GM19468 (cell line): ENCODE data around the gene PFKFB4.
"Not testable (repeated sequence)": the region's sequence is repeated elsewhere in the genome, so short reads cannot be mapped to it uniquely, and the experiment has no call there.

Source experiments
- ATAC-seq: cut with Tn5 transposase; IDR thresholded peaks from one replicate; pipeline ENCODE4 v1.9.1; 2021; ENCODE audit warnings: mild to moderate bottlenecking, moderate library complexity, moderate number of reproducible peaks; ENCODE audit not compliant: unreplicated experiment; ENCODE audit errors: extremely low read depth

The PFKFB4 gene

DNA sequence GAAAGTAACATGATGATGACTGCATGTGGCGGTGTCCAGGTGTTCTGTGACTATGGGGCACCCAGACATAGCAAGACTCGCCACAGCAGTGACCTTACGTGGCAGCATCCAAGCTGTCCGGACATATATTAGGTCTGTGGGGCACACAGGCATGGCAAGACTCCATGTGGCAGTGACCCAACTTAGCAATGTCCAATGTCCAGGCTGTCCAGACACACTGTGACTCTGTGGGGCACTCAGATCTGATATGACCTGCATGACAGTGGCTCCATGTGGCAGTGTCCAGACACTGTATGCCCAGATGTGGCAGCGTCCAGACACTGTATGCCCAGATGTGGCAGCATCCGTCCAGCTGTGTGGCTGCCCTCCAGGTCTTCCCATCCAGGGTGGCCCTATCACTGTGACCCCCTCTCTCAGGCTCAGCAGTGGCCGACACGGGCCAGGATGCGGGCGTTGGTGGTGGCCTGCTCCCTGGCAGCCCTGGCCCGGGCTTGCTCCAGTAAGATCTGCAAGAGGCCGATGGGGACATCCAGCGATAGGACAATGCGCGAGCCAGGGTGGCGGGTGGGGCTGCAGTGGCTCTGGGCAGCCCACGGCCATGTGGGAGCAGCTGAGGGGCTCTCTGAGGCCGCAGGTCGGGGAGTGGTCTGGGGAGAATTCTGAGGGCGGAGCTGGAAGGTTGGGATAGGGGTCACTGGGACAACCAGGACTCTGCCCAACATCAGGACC, 5.9 kb upstream of the PFKFB4 start:
- ATAC-seq: no peak

DNA sequence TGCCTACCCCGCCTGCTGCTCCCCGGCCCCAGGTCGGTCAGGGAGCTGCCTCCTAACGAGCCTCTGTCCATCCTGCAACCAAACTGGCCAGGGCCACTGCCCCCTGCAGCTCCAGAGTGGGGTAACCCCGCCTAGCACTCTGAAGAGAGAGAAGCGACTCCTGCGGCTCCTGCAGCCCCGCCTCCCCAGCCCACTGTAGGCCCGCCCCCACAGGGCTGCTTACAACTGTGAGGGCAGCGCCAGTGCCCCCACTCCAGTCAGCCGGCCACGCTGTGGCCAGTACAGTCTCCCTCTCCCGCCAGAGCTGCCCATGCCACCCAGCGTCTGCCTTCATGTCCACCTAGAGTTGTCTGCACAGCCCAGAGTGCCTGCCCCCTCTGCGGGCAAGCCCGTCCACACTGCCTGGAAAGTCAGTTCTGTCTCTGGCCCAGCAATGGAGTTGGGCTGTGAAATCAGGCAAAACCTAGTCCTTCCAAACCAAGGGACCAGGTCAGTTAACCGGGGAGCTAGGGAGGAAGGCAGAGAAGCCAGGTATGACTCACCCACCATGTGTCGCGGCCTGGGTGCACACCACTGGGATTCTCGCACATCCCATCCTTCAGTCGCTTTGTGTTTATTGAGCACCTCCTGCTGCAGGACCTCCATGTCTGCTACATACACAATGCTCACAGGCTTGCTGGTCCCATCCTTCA, 4.6 kb upstream of the PFKFB4 start:
- no peak for ATAC-seq

DNA sequence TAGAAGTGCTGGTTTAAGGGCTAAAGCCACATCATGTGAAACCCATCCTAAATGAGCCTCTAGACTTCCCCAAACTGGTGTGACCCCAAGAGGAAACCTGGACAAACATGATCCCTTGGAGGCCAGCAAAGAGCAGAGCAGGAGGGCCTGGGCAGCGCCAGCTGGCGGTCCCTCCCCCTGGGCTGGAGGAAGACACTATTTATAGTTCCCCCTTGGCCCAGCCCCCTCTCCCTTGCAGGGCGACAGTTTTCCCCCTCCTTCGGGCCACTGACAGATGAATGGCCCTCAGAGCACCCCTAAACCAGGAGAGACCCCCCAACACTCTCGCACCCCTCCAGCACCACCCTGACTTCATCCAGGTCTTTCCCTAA, 4.0 kb upstream of the PFKFB4 start:
- ATAC-seq: no peak

DNA sequence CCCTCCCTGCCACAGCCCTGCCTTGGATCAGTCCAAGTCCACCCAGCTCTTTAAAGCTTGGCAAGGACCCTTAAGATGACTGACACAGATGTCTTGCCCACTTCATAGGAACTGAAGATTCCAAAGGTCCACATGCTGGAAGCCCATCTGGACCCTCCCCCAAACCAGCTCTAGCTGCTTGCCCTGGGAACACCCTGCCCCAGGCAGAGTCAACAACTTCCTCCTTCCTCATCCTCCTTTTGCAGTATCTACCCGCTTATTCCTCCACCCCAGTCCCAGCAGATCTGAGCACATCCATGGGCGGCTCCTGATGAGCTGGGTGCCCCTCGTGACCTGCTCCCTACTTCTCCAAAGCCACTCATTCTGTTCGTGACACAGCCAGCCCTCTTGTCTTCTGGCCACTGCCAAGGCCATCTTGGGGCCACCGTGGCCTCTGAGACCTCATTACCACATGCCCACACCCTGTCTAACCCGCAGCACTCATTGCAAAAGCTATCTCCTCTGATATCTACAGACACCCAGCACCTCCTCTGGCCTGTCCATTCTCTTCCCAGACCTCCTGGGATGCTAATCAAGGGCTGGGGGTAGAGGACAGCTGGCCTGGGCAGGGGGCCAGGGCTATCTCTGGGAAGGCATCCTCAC, 2.0 kb upstream of the PFKFB4 start:
- ATAC-seq: no peak

DNA sequence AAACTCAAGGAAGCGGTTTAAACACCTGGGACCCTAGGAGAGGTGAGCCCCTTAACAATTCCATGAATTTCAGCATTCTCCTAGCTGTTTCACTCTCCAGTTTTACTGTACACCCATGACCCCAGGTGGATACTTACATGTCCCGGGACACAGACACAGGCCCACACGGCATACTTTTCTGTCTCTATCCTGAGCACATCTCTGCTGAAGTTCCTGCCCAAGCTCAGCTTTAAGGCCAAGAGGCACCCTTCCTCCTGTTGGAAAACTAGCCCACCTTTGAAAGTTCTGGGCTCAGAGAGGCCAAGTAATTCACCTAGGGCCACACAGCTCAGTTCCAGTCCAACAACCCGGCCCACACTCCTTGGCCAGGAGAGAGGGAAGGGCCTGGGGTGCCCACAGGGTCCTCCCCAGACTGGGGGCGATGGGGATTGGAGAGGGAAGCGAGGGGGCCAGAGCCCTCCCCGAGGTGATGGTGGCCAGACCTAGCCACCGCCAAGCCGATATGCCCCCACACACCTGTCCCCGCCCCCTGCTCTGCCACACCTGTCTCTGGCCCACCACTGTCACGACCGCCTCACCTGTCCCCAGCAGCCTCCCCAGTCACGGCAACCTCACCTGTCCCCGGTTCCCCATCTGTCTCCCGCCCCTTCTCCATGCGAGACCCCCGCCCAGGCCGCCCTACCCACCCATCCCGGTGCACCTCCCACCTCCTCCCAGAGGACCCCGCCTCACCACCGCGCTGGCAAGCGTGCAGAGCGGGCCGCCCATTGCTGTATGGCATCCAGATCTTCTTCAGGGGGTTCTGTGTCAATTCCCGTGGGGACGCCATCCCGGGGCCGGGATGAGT, 431 bp downstream of the PFKFB4 start:
- no peak for ATAC-seq

GRCh38 chr3:48555231-48555948, 1.2 kb downstream of the PFKFB4 start:
- no peak for ATAC-seq

DNA sequence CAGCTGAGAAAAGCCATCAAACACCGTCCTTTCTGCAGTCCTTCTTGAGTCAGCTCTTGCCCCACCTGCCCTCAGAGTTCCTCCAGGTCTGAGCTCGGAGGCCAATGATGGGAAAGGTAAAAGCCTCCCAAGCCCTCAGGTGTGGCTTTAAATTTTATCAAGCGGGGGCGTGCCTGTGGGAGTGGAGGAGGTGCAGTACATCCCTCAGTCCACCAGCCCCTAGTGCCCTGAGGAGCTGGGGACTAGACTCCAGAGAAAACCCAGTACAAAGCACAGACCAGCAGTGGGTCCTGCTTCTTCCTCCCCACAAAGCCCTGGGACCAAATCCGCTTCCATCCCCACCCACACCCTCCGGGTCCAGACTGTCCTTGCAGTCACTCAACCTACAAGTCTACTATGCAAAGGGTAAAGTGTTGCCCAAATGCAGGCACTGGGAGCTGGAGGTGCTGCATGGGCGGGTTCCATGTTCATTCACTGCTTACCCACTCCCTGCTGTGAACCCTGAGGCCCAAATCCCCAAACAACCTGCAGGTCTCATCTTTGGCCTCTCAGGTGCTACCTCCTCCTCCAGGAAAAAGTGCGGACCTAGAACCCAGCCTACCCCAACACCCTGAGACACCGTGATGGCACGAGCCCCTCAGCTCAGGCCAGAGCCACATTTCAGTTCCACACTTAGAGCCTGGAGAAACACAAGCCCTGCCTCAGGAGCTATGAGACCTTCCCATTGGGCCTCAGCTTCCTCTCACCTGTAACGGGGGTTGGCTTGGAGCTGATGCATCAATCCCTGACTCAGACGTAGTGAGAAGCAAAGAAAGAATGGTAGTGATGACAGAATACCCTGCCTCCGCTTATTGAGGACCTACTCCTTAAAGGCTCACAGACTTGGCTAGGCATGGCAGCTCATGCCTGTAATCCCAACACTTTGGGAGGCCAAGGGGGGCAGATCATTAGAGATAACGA, 2.4 kb downstream of the PFKFB4 start:
- no peak for ATAC-seq

- ATAC-seq: no peak
Measured at GRCh38 chr3:48553361-48553760, 3.2 kb downstream of the PFKFB4 start.

DNA sequence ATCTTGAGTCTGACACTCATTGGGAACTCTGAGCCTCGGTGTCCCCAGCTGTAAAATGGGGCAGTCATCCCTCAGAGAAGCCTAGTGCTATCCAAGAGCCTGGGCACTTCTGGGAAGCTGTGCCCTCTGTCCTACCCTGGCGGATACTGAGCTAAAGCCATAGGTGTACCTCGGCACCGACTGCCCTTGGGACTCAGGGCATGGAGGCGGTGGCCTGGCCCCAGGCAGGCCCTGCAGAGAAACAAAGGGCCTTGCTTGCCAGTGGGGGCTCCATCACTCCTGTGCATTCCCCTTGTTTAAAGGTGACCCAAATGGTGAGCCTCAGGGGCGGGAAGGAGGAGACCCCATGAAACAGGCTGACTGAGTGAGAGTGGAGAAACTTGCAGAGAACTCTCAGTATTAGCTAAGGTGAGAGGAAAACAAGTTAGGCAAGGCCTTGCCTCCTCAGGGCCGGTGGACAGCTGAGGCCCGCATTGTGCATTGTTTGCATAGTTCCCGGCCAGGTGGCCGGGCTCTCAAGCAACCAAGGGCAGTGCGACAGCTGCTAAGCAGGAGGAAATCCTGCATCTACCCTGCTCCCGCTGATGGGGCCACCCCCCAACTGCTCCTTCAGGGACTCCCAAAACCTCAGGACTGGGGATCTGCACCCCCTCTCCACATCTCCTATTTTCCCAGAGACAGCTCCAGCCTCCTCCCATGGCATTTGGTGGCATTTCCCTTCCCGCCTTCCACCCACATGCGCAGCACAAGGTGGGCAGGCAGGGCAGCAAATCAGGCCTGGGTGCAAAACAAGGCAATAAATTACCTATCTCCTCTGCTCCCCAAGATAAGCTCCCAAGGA, 4.3 kb downstream of the PFKFB4 start:
- no peak for ATAC-seq

DNA sequence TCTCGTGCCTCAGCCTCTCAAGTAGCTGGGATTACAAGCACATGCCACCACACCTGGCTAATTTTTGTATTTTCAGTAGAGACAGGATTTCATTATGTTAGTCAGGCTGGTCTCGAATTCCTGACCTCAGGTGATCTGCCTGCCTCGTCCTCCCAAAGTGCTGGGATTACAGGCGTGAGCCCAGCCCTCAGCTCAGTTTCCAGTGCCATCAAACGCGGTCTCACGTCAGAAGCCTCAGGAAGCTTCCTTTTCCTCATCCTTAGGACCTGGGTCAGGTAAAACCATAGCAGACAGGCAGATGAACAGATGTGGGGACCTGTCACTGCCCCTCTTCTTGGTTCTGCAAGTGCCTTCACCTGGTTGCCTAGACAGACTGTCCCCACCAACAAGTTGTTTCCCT, 5.0 kb downstream of the PFKFB4 start:
- not testable (repeated sequence) for ATAC-seq

DNA sequence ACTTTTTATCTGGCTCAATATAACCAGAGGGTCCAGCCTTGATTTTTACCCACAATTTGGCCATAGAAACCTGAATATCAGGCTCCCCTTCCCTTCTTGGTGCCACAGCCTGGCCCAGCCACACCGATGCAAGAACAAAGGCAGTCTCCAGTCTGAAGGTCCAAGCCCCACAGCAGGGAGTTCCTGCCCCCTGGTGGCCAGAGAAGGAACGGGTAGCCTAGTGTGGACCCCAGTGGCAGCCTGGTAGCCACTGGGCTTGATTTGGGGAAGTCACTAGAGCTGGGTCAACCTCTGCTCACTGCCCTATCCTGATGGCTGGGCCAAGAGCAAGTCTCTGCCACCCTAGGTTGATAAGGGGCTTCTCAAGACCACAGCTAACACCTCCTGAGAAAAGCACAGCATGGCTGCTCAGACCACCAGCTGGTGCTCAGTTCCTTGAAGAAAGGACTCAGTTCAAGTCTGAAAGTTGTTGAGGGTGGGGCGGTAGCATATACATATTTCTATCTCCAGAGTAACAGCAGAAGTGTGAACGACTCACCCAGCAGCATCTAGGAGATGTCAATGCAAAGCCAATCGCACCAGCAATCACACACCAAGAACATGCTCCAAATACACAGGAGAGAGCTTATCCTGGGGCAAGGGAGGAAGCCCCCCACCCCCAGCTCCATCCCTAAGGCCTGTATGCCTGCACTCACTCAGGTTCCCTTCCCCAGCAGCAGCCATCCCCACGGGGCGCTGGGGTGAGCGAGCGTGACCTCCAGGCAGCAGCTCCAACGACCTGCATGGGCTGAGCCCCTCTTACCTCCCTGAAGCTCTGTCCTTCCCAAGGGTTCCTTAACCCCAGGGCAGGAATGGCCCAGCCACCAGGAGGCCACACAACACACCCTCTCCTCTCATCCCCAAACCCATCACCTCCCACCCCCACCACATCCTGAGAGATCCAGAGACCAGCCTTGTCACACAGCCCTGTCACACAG, 7.6 kb downstream of the PFKFB4 start:
- no peak for ATAC-seq

DNA sequence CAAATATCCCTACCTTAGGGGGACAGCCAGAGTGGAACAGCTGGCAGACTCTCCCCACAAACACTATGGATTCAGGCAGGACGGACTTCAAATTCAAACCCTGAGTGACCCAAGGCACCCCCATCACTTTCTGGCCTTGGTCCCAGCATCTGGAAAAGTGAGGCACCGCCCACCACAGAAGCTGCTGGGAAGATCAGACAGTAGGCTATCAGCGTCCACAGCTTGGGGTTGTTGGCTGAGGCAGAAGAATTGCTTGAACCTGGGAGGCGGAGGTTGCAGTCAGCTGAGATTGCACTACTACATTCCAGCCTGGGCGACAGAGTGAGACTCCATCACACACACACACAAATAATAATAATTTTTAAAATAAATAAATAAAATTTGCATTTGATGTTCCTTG, 8.5 kb downstream of the PFKFB4 start:
- no peak for ATAC-seq

GRCh38 chr3:48546203-48546829, 10.3 kb downstream of the PFKFB4 start:
- ATAC-seq: no peak

DNA sequence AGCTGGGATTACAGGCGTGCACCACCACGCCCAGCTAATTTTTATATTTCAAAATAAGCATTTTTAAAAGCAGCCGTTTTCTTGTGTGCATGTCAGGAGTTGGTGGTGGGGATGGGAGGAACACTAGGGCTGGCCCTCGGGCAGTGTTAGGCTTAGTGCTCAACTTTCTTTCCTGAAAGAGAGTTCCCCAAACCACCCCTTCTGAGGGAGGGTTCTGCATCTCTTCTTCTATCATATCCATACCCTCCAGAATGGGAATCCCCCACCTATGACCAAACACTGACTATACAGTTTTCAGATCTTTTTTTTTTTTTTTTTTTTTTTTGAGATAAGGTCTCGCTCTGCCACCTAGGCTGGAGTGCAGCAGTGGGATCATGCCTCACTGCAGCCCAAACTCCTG, 12.5 kb downstream of the PFKFB4 start:
- ATAC-seq: no peak

GRCh38 chr3:48543271-48543866, 13.2 kb downstream of the PFKFB4 start:
- ATAC-seq: no peak

DNA sequence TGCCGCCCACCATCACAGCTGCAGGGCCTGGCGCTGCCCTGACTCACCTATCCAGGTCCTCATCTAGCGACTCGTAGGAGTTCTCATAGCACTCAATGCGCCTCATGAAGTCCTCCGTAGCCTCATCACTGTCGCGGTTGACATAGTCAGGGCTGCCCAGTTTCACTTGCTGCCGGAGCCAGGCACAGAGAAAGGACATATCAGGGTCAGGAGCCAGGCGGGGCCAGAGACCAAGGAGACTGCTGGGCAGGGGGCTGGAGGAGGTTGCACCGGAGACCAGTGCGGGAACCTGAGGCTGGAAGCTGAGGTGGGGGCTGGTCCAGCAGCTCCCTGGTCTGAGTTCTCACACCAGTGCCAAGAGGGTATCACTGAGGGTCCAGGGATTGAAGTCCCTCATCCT, 18.2 kb downstream of the PFKFB4 start:
- ATAC-seq: no peak
